ENCODE measurements around the gene CREB3L1.

CREB3L1 gene

DNA sequence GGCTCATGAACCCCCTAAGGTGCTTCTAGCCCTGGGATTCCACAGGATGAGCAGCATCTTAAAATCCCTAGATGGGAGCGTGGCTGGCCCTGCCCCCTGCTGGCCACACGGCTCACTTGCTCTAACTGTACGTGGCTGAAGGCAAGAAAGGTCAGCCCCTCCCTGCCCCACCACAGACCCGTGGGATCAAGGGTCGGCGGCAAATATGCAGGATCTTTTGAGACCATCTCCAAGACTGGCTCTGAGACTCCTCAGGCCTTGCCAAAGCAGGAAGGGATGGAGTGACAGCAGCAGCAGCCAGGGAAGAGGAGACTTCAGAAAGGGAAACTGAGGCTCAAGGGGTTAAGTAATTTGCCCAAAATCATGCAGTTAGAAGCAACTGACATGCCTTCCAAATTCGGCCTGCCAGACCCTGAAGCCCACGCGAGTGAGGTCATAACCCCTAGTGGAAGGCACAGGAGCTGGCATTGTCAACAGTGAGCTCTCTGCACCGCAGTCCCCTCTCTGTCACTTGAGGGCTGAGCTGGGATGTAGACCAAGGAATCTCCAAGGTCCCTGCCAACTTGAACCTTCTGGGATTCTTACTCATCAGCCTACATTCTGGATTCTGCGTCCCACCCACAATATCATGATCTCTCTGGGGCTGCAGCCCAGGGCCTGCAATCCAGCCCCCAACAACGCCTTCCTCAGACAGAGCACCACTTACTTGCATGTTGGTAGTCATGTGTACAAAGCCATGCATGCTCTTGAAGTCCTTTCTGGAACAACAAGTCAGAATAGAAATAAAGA, 31.4 kb downstream of the CREB3L1 start:
- Histone ChIP-seq H3K4me3 (IDR thresholded peaks at IDR 0.05; ENCODE audit: insufficient read depth, low read depth, low read length) (no peak overlapping the region), H3K36me3 (ENCODE audit: insufficient read depth) (no peaks in the 10 kb centered on the region), H3K4me1 (ENCODE audit: low read depth, poor library complexity, severe bottlenecking) (peaks cover 2% of the 10 kb centered on the region), H2AFZ (ENCODE audit: low read depth) (no peak overlapping the region), H3K4me2 (peak overlapping the region; percentile 50; the same call in 1 of the 2 replicates), H3K27ac (no peak overlapping the region), H3K27me3 (ENCODE audit: insufficient read depth, low read depth) (no peaks in the 10 kb centered on the region), H4K20me1 (ENCODE audit: insufficient read depth) (no peaks in the 10 kb centered on the region), H3K79me2 (ENCODE audit: insufficient read depth, low read depth) (no peaks in the 10 kb centered on the region), H3K9ac (no peak overlapping the region)
- TF ChIP-seq, protein P1, sequence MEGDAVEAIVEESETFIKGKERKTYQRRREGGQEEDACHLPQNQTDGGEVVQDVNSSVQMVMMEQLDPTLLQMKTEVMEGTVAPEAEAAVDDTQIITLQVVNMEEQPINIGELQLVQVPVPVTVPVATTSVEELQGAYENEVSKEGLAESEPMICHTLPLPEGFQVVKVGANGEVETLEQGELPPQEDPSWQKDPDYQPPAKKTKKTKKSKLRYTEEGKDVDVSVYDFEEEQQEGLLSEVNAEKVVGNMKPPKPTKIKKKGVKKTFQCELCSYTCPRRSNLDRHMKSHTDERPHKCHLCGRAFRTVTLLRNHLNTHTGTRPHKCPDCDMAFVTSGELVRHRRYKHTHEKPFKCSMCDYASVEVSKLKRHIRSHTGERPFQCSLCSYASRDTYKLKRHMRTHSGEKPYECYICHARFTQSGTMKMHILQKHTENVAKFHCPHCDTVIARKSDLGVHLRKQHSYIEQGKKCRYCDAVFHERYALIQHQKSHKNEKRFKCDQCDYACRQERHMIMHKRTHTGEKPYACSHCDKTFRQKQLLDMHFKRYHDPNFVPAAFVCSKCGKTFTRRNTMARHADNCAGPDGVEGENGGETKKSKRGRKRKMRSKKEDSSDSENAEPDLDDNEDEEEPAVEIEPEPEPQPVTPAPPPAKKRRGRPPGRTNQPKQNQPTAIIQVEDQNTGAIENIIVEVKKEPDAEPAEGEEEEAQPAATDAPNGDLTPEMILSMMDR (conservative IDR thresholded peaks at IDR 0.05; ENCODE audit: low read depth, low read length) = peak; percentile 95

DNA sequence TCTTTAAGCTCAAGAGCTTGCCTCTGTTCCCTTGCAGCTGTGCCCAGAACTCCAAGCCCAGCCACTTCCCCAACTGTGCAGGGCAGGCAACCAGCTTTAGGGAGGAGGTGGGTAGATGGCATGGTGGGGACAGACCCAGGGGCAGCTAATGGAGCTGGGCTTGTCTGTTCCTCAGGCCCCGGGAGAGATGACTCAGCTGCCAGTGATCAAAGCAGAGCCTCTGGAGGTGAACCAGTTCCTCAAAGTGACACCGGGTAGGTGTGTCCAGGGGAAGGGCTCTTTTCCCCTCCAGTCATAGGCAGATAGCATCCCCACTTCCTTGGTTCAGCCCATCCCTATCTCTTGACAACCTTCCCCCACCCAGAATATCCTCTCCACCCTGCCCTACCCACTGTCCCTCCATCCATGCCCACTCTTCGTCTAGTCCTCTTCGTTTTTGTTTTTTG, 32.4 kb downstream of the CREB3L1 start:
- Histone ChIP-seq H3K27ac (no peak overlapping the region), H3K4me3 (IDR thresholded peaks at IDR 0.05; ENCODE audit: insufficient read depth, low read depth, low read length) (no peak overlapping the region), H3K27me3 (ENCODE audit: insufficient read depth, low read depth) (no peaks in the 10 kb centered on the region), H3K36me3 (ENCODE audit: insufficient read depth) (no peaks in the 10 kb centered on the region), H3K4me1 (ENCODE audit: low read depth, poor library complexity, severe bottlenecking) (peaks cover 2% of the 10 kb centered on the region), H3K79me2 (ENCODE audit: insufficient read depth, low read depth) (no peaks in the 10 kb centered on the region), H3K9ac (no peak overlapping the region), H4K20me1 (ENCODE audit: insufficient read depth) (no peaks in the 10 kb centered on the region), H3K4me2 (no peak overlapping the region), H2AFZ (ENCODE audit: low read depth) (no peak overlapping the region)
- TF ChIP-seq, protein P1 (conservative IDR thresholded peaks at IDR 0.05; ENCODE audit: low read depth, low read length) = no peak

DNA sequence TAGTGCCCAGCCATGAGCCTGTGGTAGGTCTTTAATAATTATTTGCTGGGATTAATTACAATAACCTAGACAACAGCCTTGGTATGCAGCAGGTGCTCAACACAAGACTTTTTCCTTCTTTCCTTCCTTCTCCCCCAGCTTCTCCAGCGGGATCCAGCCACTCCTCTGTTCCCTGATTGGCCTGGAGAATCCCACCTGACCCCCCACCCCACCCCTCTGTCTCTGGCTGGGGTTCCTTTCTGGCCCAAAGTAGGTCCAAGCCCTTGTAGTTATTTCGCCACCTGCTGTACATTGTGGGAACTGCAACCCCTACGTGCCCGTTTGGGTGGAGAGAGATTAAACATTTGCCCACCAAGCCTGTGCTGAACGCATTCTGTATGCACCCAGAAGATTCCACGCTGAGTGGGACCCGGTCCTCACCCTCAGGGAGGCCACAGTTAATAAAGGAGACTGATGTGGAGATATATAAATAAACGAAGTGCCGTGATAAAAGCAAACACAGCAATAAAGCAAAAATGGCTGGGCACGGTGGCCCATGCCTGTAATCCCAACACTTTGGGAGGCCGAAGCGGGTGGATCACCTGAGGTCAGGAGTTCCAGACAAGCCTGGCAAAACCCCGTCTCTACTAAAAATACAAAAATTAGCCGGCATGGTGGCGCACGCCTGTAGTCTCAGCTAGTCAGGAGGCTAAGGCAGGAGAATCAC, 37.7 kb downstream of the CREB3L1 start:
- H2AFZ ChIP-seq (ENCODE audit: low read depth) = peak overlapping the region; percentile 1; the same call in 1 of the 2 replicates

DNA sequence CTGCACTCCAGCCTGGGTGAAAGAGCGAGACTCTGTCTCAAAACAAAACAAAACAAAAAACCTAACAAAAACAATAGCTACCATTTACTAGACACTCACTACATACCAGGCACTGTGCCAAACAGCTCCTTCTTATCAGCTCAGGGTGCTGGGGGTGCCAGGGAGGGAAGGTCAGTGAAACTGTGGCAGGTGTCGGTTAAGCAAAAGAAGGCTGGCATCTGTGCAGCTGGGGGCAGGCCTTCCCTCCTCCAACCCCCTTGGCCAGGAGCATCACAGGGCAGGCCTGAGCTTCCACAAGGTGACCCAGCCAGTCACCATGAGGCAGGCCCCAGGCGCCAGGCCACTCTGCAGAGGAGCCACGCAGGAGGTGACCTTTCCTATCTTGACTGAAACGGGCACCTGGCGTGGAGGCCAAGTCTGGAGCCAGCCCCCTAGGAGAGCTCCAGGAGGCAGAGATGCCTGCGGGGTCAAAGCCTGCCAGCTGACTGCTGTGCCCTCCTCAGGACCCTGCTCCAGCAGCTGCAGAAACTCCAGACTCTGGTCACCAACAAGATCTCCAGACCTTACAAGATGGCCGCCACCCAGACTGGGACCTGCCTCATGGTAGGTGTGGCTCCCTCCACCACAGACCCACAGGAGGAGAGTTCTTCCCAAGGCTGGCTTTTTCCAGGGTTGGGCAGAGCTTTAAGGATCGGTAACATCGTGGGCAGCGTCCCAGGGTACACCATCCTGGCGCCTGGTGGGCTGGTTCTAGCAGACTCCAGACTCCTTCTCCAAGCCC, 38.5 kb downstream of the CREB3L1 start:
- H3K4me2 ChIP-seq = no peak overlapping the region
- no peaks in the 10 kb centered on the region for H4K20me1 ChIP-seq (ENCODE audit: insufficient read depth)
- no peak overlapping the region for H3K9ac ChIP-seq
- TF ChIP-seq, protein P1 (conservative IDR thresholded peaks at IDR 0.05; ENCODE audit: low read depth, low read length) = no peak
- H3K4me3 ChIP-seq (IDR thresholded peaks at IDR 0.05; ENCODE audit: insufficient read depth, low read depth, low read length) = no peak overlapping the region
- H3K27ac ChIP-seq = no peak overlapping the region
- no peak overlapping the region; the same call in 1 of the 2 replicates for H2AFZ ChIP-seq (ENCODE audit: low read depth)
- no peaks in the 10 kb centered on the region for H3K4me1 ChIP-seq (ENCODE audit: low read depth, poor library complexity, severe bottlenecking)
- no peaks in the 10 kb centered on the region for H3K36me3 ChIP-seq (ENCODE audit: insufficient read depth)
- H3K27me3 ChIP-seq (ENCODE audit: insufficient read depth, low read depth) = no peaks in the 10 kb centered on the region
- no peaks in the 10 kb centered on the region for H3K79me2 ChIP-seq (ENCODE audit: insufficient read depth, low read depth)

More for the DNA sequence above, 37.7 kb downstream of the CREB3L1 start:
- Histone ChIP-seq H3K9ac (no peak overlapping the region), H3K4me1 (ENCODE audit: low read depth, poor library complexity, severe bottlenecking) (no peaks in the 10 kb centered on the region), H3K79me2 (ENCODE audit: insufficient read depth, low read depth) (no peaks in the 10 kb centered on the region), H3K27ac (no peak overlapping the region), H4K20me1 (ENCODE audit: insufficient read depth) (no peaks in the 10 kb centered on the region), H3K4me3 (IDR thresholded peaks at IDR 0.05; ENCODE audit: insufficient read depth, low read depth, low read length) (no peak overlapping the region), H3K27me3 (ENCODE audit: insufficient read depth, low read depth) (no peaks in the 10 kb centered on the region), H3K36me3 (ENCODE audit: insufficient read depth) (no peaks in the 10 kb centered on the region), H3K4me2 (no peak overlapping the region)
- TF ChIP-seq, protein P1 (conservative IDR thresholded peaks at IDR 0.05; ENCODE audit: low read depth, low read length) = peak; percentile 97

Measured in KMS-11 (cell line).